HG03571 (cell line): ENCODE data around the gene SPTBN4.

Source experiments
- ATAC-seq: cut with Tn5 transposase; IDR thresholded peaks from one replicate; pipeline ENCODE4 v1.9.1; 2021; ENCODE audit not compliant: unreplicated experiment

Gene SPTBN4

GRCh38 chr19:40599902-40600569 lies 133.2 kb downstream of the SPTBN4 start:
- no peak for ATAC-seq

GRCh38 chr19:40600570-40601133 lies 133.9 kb downstream of the SPTBN4 start:
- no peak for ATAC-seq

- no peak for ATAC-seq
Measured at GRCh38 chr19:40601134-40601974, 134.6 kb downstream of the SPTBN4 start, which contains the start of gene LTBP4. TSS of gene LTBP4 (plus strand) at chr19:40601369. CDS start at chr19:40601388, 19 bp downstream.

GRCh38 chr19:40603071-40603388 lies 136.2 kb downstream of the SPTBN4 start:
- no peak for ATAC-seq

GRCh38 chr19:40603389-40604170 lies 136.8 kb downstream of the SPTBN4 start:
- peak; percentile 72 for ATAC-seq

- ATAC-seq: no peak
Measured at GRCh38 chr19:40604171-40604646, 137.4 kb downstream of the SPTBN4 start.

GRCh38 chr19:40604647-40605215 lies 137.9 kb downstream of the SPTBN4 start:
- ATAC-seq: no peak

- no peak for ATAC-seq
Measured at GRCh38 chr19:40605216-40605971, 138.6 kb downstream of the SPTBN4 start.

- ATAC-seq: no peak
Measured at GRCh38 chr19:40607311-40608239, 140.8 kb downstream of the SPTBN4 start.

GRCh38 chr19:40608240-40608621 lies 141.4 kb downstream of the SPTBN4 start:
- no peak for ATAC-seq

GRCh38 chr19:40608957-40609356 lies 142.2 kb downstream of the SPTBN4 start:
- no peak for ATAC-seq

GRCh38 chr19:40609561-40610395 lies 143.0 kb downstream of the SPTBN4 start:
- ATAC-seq: no peak

- no peak for ATAC-seq
Measured at GRCh38 chr19:40610396-40611064, 143.7 kb downstream of the SPTBN4 start.

GRCh38 chr19:40611096-40611495 lies 144.3 kb downstream of the SPTBN4 start:
- no peak for ATAC-seq

GRCh38 chr19:40611900-40612698 lies 145.3 kb downstream of the SPTBN4 start:
- ATAC-seq: no peak

GRCh38 chr19:40612831-40613689 lies 146.3 kb downstream of the SPTBN4 start:
- no peak for ATAC-seq
